ENCODE measurements around the gene MAN1A1.

DNA sequence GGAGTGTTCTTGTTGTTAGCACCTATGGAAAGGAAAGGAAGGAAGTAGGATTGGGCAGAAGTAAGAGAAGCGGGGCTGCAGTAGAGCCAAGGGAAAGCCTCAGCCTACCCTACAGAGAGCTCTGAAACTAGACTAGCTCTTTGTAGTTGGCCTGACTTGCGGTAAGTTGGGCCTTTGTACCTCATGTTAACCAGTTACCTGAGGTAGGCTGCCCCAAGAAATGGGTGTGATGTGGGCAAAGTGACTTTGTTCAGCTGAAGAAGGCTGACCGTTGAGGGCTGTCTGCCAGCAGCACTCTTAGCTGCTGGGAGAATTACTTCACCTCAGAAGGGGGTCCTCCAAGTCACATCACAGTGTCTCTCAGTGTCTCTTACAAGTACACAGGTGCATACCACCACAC is 216.2 kb downstream of the MAN1A1 start:
- TF ChIP-seq, protein P1, sequence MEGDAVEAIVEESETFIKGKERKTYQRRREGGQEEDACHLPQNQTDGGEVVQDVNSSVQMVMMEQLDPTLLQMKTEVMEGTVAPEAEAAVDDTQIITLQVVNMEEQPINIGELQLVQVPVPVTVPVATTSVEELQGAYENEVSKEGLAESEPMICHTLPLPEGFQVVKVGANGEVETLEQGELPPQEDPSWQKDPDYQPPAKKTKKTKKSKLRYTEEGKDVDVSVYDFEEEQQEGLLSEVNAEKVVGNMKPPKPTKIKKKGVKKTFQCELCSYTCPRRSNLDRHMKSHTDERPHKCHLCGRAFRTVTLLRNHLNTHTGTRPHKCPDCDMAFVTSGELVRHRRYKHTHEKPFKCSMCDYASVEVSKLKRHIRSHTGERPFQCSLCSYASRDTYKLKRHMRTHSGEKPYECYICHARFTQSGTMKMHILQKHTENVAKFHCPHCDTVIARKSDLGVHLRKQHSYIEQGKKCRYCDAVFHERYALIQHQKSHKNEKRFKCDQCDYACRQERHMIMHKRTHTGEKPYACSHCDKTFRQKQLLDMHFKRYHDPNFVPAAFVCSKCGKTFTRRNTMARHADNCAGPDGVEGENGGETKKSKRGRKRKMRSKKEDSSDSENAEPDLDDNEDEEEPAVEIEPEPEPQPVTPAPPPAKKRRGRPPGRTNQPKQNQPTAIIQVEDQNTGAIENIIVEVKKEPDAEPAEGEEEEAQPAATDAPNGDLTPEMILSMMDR (IDR thresholded peaks at IDR 0.05), result no peak
- TF ChIP-seq POLR2AphosphoS5 (IDR thresholded peaks at IDR 0.05) (no peak), POLR2A (IDR thresholded peaks at IDR 0.05) (no peak), EP300 (IDR thresholded peaks at IDR 0.05) (no peak)

All from suprapubic skin (tissue), 4 donors.